COLO668 (cell line): ENCODE data around the gene KLK15.

ENCODE experiments used
- DNase-seq: peaks from one replicate; lab custom pipeline; 2025; ENCODE audit not compliant: unreplicated experiment; lab: John Stamatoyannopoulos, UW

Gene KLK15

GRCh38 chr19:50843701-50844221 is 10.4 kb upstream of the KLK15 start:
- DNase-seq: peak; percentile 55

- no peak for DNase-seq
These were observed 9.8 kb upstream of the KLK15 start for GRCh38 chr19:50843205-50843604.

GRCh38 chr19:50842130-50842529 is 8.8 kb upstream of the KLK15 start:
- DNase-seq: no peak

GRCh38 chr19:50839712-50840655 is 6.6 kb upstream of the KLK15 start:
- no peak for DNase-seq

- DNase-seq: no peak
These were observed 4.9 kb upstream of the KLK15 start for GRCh38 chr19:50838239-50838638.

GRCh38 chr19:50837300-50837699 is 3.9 kb upstream of the KLK15 start:
- peak; percentile 90 for DNase-seq

- peak; percentile 69 for DNase-seq
These were observed 3.3 kb upstream of the KLK15 start for GRCh38 chr19:50836543-50837195.

- peak; percentile 97 for DNase-seq
These were observed 2.6 kb upstream of the KLK15 start for GRCh38 chr19:50835785-50836542.

GRCh38 chr19:50835103-50835784 is 1.9 kb upstream of the KLK15 start:
- peak; percentile 61 for DNase-seq

- no peak for DNase-seq
These were observed 411 bp upstream of the KLK15 start for GRCh38 chr19:50833802-50834167.

- DNase-seq: no peak
These were observed 708 bp downstream of the KLK15 start for GRCh38 chr19:50832666-50833065.

- DNase-seq: no peak
These were observed 2.4 kb downstream of the KLK15 start for GRCh38 chr19:50831026-50831396.

- peak; percentile 48 for DNase-seq
These were observed 2.9 kb downstream of the KLK15 start for GRCh38 chr19:50830266-50831025.

- DNase-seq: no peak
These were observed 3.6 kb downstream of the KLK15 start for GRCh38 chr19:50829801-50830200.

GRCh38 chr19:50827476-50827875 is 5.9 kb downstream of the KLK15 start:
- no peak for DNase-seq

GRCh38 chr19:50826492-50827240 is 6.7 kb downstream of the KLK15 start:
- no peak for DNase-seq

GRCh38 chr19:50823389-50824042 is 9.9 kb downstream of the KLK15 start, which contains the start of gene KLK1:
Gene KLK1 (minus strand): TSS chr19:50823787. CDS start chr19:50823748, 39 bp downstream.
- peak; percentile 47 for DNase-seq

GRCh38 chr19:50822661-50823208 is 10.6 kb downstream of the KLK15 start:
- no peak for DNase-seq
